CD1c-positive myeloid dendritic cell (primary cell): ENCODE measurements around the gene SH3PXD2B.
"Not testable (repeated sequence)": the region's sequence is repeated elsewhere in the genome, so short reads cannot be mapped to it uniquely, and the experiment has no call there.

Source experiments
- DNase-seq: peaks from one replicate; pipeline ENCODE4 v3.0.0-alpha.2; 2016; ENCODE audit errors: extremely low spot score

SH3PXD2B gene

GRCh38 chr5:172485511-172486202 is 31.3 kb upstream of the SH3PXD2B start:
- DNase-seq: no peak

DNA sequence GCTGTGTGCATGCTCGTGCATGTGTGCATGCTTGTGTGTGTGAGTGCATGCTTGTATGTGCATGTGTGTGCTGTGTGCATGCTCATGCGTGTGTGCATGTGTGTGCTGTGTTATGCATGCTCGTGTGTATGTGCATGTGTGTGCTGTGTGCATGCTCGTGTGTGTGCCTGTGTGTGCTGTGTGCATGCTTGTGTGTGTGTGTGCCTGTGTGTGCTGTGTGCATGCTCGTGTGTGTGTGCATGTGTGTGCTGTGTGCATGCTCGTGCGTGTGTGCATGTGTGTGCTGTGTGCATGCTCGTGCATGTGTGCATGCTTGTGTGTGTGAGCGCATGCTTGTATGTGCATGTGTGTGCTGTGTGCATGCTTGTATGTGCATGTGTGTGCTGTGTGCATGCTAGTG is 30.3 kb upstream of the SH3PXD2B start:
- no peak for DNase-seq

GRCh38 chr5:172482156-172483020 is 28.1 kb upstream of the SH3PXD2B start:
- no peak for DNase-seq

GRCh38 chr5:172481011-172481800 is 26.9 kb upstream of the SH3PXD2B start:
- no peak for DNase-seq

DNA sequence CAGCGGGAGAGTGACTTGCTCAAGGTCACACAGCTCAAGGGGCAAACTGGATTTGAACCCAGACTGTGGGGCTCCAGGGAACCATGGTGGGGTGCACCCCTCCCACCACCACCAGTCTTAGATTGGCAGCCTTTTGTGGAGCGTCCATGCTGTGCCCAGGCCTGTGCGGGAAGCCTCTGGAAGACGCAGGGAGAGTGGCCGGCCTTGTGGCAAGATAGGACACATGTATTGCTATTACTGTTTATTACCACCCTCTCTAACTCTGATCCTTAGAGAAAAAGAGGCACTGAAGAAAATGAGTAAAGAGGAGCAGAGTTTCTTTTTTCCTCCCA is 25.4 kb upstream of the SH3PXD2B start:
- no peak for DNase-seq

DNA sequence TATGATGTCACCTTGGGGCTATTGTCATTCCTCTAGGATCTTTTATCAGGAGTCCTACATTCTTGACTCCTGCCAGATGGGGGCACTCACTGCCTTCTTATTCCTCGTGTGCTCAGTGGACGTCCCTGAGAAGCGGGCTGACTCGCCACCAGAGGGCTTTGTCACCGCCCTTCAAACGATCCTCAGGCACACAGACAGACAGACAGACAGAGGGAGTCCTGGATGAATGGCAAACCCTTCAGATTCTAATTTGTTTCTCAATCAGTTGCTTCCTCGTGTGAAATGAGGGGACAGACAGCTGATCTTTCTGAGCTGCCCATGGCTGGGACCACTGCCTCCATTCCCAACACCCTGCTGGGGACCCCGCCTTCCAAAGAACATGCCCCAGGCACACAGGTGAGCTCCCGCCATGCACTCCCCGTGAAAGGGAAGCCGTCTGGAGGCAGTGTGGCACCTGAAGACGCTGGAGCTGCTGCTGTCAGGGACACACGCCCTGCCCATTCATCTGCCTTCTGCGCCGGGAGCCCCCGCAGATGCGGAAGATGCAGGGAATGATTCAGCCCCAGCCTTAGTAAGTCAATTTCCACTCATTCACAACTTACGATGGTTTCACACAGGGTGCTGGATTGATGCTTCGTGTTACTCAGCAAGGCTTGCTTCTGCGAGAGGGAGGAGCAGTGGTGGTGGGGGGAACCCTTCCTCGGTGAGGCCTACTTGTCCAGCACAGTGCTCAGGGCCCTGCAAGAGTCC is 24.9 kb upstream of the SH3PXD2B start:
- peak; percentile 89 for DNase-seq

DNA sequence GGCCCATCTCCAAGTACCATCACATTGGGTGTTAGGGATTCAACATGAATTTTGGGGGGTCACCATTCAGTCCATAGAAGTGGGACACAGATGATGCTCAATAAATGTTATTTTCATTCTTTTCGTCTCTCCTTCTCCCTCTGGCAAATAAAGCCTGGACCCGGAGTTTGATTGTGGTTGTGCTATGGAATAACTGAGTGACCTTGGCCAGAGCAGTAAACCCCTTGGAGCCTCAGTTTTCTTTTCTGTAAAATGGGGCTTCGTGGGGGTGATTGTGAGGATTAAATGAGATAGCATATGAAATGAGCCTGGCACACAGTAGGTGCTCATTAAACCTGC is 24.3 kb upstream of the SH3PXD2B start:
- not testable (repeated sequence) for DNase-seq

GRCh38 chr5:172478256-172478655 is 23.9 kb upstream of the SH3PXD2B start:
- no peak for DNase-seq

DNA sequence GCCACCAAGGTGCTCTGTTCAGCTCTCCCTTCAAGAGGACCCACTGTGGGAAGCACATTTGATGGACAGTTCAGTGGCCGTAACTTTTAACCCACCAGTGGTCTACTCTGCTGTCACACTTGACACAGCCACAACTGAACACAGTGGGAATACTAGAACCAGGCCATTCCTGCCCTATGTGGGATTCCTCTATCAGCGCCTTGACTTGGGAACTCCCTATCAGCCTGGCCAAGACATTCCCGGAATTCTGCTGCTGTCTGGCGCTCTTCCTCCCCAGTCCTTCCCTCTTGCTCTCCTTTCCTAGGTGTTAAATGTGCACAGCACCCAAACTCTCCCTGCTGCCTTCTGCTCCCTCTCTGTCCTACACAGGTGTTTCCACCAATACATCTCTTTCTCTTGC is 23.1 kb upstream of the SH3PXD2B start:
- DNase-seq: no peak

DNA sequence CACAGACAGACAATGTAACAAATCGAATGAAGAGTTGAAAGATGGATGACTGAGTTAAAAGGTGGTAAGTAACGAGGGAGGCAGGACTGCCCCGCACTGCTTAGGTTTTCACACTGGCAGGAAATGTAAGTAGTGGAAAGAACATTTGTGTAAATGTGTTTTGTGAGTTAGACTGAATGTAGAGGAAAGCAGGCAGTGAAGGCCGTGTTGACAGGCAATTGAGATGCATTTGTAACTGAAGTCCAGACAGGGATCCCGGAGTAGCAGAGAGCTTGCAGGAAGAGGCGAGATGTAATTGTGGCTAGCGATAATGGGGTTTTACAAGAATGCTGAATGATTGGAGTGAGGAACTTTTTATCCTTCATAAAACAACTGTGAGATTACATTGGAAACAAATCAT is 20.0 kb upstream of the SH3PXD2B start:
- no peak for DNase-seq

GRCh38 chr5:172473427-172473826 is 19.1 kb upstream of the SH3PXD2B start:
- no peak for DNase-seq

- no peak for DNase-seq
Observed at GRCh38 chr5:172469697-172470096, 15.4 kb upstream of the SH3PXD2B start.

GRCh38 chr5:172466062-172466461 is 11.7 kb upstream of the SH3PXD2B start:
- DNase-seq: no peak

- no peak for DNase-seq
Observed at GRCh38 chr5:172463031-172463430, 8.7 kb upstream of the SH3PXD2B start.

GRCh38 chr5:172459783-172460165 is 5.4 kb upstream of the SH3PXD2B start:
- no peak for DNase-seq

- no peak for DNase-seq
Observed at GRCh38 chr5:172458976-172459782, 4.9 kb upstream of the SH3PXD2B start.

GRCh38 chr5:172456076-172456722 is 1.9 kb upstream of the SH3PXD2B start:
- DNase-seq: no peak

DNA sequence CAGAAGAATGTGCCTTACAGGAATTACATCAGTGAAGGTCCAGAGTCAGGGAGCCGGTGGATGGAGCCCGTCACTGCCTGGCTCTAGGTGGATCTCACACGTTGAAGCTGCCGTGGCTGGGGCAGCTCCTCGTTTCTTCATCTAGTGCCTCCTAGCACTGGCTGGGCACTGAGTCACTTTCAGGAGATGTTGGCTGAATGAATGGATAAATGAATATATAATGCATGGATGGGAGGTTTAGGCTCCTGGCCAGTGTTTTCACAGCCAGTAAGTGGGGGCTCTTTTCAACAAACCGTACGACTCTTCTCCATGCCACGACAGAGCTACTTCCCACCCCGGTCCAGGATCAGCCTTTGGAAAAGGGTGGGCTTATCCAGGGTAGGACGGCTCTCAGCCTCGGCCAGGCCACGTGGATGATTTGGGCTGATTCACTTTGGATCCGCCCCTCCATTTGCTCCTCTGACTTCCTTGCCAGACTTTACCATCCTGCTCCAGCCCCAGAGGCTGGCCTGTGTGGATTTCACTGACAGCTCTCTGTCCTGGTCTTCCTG is 1.3 kb upstream of the SH3PXD2B start:
- DNase-seq: no peak

DNA sequence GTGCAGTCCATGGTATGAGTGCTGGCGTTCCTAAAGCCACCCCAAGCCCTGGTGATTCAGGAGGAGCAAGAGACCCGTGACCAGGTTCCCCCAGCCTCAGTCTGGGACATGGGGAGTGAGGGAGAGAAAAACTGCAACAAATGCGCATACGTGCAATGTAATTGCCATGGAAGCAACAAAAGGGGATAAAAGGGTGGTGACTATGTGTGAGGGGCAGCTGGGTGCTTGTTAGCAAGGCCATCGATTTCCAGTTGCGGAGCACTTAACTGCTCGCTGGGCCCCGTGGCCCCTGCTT is 709 bp upstream of the SH3PXD2B start:
- no peak for DNase-seq

GRCh38 chr5:172453986-172454357 is 353 bp downstream of the SH3PXD2B start:
- no peak for DNase-seq
